ENCODE results near the gene ZIC3. TPM values are rescaled to one million over a fixed set of nuclear protein-coding genes. Genes with fewer than 3 reads are reported as not detected.
"Not testable (repeated sequence)": the region's sequence is repeated elsewhere in the genome, so short reads cannot be mapped to it uniquely, and the experiment has no call there.

ZIC3 gene
- total RNA-seq, 4 donors from 2014 or later = not detected

DNA sequence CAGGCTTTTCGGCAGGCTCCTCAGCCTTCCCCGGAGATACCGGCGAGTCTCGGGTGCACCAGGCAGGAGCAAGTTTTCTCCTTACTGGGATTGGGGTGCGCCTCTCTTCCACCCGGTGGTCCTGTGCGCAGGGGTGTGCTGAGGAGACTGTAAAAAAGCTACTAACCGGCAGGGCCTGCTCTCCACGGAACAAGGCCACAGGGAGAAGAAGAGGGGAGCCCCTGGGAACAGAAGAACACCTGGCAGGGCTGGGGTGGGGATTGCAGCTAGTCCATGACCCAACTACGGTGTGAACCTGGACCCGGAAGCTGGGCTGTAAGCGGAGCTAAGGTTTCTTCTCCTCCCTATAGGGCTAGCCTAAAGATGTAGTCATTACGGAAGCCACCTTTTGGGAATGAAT lies 17.7 kb upstream of the ZIC3 start:
- 16 to 24% methylated on average over 2 to 10 of the region's 14 CpGs for WGBS, 2 donors
- H3K4me3 ChIP-seq (replicated peaks in 1 of 3) = no peak overlapping the region
- H3K4me1 ChIP-seq = no peaks in the 10 kb centered on the region
- peaks cover 10% of the 10 kb centered on the region for H3K27me3 ChIP-seq
- H3K36me3 ChIP-seq = no peaks in the 10 kb centered on the region
- TF ChIP-seq, protein P1, sequence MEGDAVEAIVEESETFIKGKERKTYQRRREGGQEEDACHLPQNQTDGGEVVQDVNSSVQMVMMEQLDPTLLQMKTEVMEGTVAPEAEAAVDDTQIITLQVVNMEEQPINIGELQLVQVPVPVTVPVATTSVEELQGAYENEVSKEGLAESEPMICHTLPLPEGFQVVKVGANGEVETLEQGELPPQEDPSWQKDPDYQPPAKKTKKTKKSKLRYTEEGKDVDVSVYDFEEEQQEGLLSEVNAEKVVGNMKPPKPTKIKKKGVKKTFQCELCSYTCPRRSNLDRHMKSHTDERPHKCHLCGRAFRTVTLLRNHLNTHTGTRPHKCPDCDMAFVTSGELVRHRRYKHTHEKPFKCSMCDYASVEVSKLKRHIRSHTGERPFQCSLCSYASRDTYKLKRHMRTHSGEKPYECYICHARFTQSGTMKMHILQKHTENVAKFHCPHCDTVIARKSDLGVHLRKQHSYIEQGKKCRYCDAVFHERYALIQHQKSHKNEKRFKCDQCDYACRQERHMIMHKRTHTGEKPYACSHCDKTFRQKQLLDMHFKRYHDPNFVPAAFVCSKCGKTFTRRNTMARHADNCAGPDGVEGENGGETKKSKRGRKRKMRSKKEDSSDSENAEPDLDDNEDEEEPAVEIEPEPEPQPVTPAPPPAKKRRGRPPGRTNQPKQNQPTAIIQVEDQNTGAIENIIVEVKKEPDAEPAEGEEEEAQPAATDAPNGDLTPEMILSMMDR (IDR thresholded peaks at IDR 0.05) = no peak
- TF ChIP-seq POLR2A (IDR thresholded peaks at IDR 0.05) = no peak
- intact Hi-C loops (cut with DNase I) = no loop called here
- DNase-seq = no peak
- H3K27ac ChIP-seq = no peak overlapping the region
- no peaks in the 10 kb centered on the region for H3K9me3 ChIP-seq

DNA sequence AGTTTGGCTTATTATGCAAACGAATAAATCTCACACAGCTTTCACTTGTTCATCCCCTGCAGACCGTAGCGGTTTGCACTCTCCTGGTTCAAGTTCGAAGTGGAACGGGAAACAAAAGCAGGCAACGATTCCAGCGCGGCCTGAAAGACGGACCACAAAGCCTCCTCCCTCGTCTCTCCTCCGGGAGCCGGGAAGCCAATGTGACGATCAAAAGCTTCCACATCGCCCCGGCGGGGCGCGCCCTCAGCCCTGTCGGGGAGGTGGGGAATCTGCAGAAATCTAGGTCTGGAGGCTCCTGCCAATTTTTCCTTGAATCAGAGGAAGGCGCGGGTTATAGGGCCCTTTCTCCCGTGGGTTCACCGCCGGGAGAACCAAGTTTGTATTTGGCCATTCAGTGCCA lies 16.9 kb upstream of the ZIC3 start:
- no peak for TF ChIP-seq POLR2A (IDR thresholded peaks at IDR 0.05)
- TF ChIP-seq, protein P1 (IDR thresholded peaks at IDR 0.05) = no peak
- H3K4me3 ChIP-seq (replicated peaks in 1 of 3) = no peak overlapping the region
- H3K4me1 ChIP-seq = no peaks in the 10 kb centered on the region
- peaks cover 10% of the 10 kb centered on the region for H3K27me3 ChIP-seq
- H3K36me3 ChIP-seq = no peaks in the 10 kb centered on the region
- no peak for DNase-seq
- no peaks in the 10 kb centered on the region for H3K9me3 ChIP-seq
- no peak overlapping the region for H3K27ac ChIP-seq
- WGBS, 2 donors = 4 to 14% methylated on average over 6 to 11 of the region's 24 CpGs
- intact Hi-C loops (cut with DNase I) = no loop called here

DNA sequence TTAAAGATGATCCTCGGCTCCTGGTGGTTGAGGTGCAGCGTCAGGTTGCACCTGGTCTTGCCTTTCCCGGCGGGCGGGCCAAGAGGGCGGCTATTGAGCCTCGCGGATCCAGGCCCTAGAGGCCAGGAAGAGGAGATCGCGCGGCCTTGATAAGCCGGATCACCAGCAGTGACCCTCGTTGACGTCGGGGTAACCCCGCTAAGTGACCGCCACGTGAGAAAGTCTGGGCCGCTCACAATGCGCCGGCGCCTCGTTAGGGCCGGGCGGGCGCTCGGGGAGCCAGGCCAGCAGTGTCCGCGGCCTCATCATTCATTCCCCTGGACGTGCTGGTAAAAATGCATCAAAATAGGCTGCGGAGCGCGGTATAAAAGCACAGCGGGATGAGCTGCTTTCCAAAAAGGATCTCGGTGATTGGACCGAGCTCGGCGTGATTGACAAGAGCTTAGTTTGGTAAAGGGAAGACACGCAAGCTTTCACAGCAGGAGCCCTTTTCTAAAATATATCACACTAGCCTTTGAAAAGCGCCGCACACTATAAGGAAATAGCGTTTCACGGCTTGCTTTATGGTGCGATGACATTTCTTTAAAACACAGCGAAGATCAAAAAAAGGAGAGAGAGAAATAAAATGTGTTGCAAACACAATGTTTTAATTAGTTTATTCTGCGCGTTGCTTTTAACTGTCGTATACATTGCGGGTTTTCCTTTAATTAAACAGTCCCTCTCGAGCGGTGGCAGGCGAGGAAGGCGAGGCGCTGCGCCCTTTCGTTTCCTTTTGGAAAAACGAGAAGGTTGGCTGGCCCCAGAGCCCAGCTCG lies 15.9 kb upstream of the ZIC3 start:
- H3K27ac ChIP-seq = no peak overlapping the region
- no peak for TF ChIP-seq POLR2A (IDR thresholded peaks at IDR 0.05)
- TF ChIP-seq, protein P1 (IDR thresholded peaks at IDR 0.05) = no peak
- no peaks in the 10 kb centered on the region for H3K9me3 ChIP-seq
- peaks cover 10% of the 10 kb centered on the region for H3K27me3 ChIP-seq
- H3K36me3 ChIP-seq = no peaks in the 10 kb centered on the region
- H3K4me1 ChIP-seq = no peaks in the 10 kb centered on the region
- intact Hi-C loops (cut with DNase I) = no loop called here
- H3K4me3 ChIP-seq (replicated peaks in 1 of 3) = no peak overlapping the region
- no peak for DNase-seq
- 5 to 10% methylated on average over 26 to 38 of the region's 58 CpGs for WGBS, 2 donors

DNA sequence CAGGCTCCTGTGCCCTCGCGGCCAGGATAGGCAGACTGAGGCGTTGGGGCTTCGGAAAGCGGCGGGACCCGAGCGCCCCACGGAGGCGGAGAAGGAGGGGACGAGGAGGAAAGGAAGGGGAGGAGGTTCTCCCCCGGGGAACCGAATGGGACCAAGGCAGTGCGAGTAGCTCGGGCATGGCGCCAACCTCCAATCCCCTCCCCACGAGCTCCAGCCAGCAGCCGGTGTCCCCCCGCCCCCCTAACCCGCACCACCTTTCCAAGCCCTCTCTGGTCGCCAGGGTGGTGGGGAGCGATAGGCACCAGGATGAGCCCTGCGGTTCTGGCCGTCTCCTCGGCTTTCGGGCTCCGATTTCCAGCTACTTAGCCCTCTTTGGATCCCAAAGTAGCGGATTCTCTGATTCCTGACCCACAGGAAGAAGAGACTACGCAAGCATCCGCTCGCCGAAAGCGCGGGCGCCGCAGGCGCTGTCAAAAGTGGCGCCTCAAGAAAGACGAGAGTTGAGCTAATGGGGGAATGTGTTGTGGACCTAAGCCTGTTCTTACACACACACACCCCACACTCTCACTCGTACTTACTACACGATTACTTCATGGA lies 15.2 kb upstream of the ZIC3 start:
- Histone ChIP-seq H3K36me3 (no peaks in the 10 kb centered on the region), H3K4me3 (replicated peaks in 1 of 3) (no peak overlapping the region), H3K27ac (no peak overlapping the region), H3K9me3 (no peaks in the 10 kb centered on the region), H3K4me1 (no peaks in the 10 kb centered on the region), H3K27me3 (peaks cover 10% of the 10 kb centered on the region)
- no peak for TF ChIP-seq POLR2A (IDR thresholded peaks at IDR 0.05)
- TF ChIP-seq, protein P1 (IDR thresholded peaks at IDR 0.05) = no peak
- no peak for DNase-seq
- intact Hi-C loops (cut with DNase I) = no loop called here
- whole genome bisulfite sequencing, 2 donors = 6 to 11% methylated on average over 3 to 15 of the region's 41 CpGs

DNA sequence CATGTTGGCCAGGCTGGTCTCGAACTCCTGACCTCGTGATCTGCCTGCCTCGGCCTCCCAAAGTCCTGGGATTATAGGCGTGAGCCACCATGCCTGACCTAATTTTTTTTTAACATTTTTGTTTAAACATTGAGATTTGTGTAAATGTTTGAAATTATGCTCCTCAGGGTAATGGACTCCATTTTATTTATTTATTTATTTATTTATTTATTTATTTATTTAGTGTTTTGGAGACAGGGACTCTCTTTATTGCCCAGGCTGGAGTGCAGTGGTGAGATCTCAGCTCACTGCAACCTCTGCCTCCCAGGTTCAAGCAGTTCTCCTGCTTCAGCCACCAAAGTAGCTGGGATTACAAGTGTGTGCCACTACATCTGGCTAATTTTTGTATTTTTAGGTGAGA lies 13.8 kb upstream of the ZIC3 start:
- H3K9me3 ChIP-seq; H3K27me3 ChIP-seq; H3K36me3 ChIP-seq; H3K4me1 ChIP-seq; H3K27ac ChIP-seq; DNase-seq; intact Hi-C loops (cut with DNase I); H3K4me3 ChIP-seq (replicated peaks in 1 of 3): not testable (repeated sequence)
- WGBS, 2 donors = 81 to 87% methylated on average over 4 of the region's 4 CpGs

Data from thyroid gland (tissue), 4 donors.